Endothelial cell of umbilical vein (primary cell): ENCODE measurements around the gene FBXO8. TPM values are rescaled to one million over a fixed set of nuclear protein-coding genes. Genes with fewer than 3 reads are reported as not detected.

Experiments
- BruUV-seq: library from RNA; stranded (reverse); fragments of 400-500 nt; replicated peaks from 2 replicates; lab custom pipeline; 2021; lab: Mats Ljungman, UMichigan
- CTCF ChIA-PET: fragments of 300-600, 350-600 bp; sonication (Branson Sonifier 250); formaldehyde crosslinking; loops from one replicate; lab custom pipeline; 2021; ENCODE audit warnings: antibody characterized with exemption, inconsistent platforms; lab: Charles Lee
- POLR2A ChIA-PET: fragments of 300-600, 350-600 bp; sonication (Branson Sonifier 250); formaldehyde crosslinking; loops from one replicate; lab custom pipeline; 2021; ENCODE audit warnings: antibody characterized with exemption, inconsistent platforms; lab: Charles Lee
- DNase-seq: peaks from one replicate; pipeline ENCODE4 v3.0.0-alpha.2; 2011; ENCODE audit warnings: low read depth, low spot score
- FAIRE-seq: peaks from 2 replicates; lab custom pipeline; 2011; peaks lifted over from hg19 to GRCh38; lab: Jason Lieb, UNC
- H2AFZ ChIP-seq: 2 replicates; pipeline ENCODE4 v1.6.0; 2012; ENCODE audit warnings: low read depth, low read length, control low read depth, inconsistent platforms
- H3K27ac ChIP-seq: 2 replicates; pipeline ENCODE4 v1.5.1; 2011; ENCODE audit warnings: low read depth, mild to moderate bottlenecking, control low read depth, low read length, moderate library complexity; ENCODE audit not compliant: insufficient read depth
- H3K27me3 ChIP-seq, 2 experiments: 2 replicates each; pipeline versions ENCODE4 v1.6.0 to v1.6.1; 2011; ENCODE audit warnings: low read length in 2 of 2, mixed read lengths in 1 of 2; ENCODE audit not compliant: control insufficient read depth in 2 of 2, insufficient read depth in 2 of 2
- H3K36me3 ChIP-seq, 2 experiments: 2 replicates in 1 of 2; 3 replicates in 1 of 2; pipeline ENCODE4 v1.5.1; 2011; ENCODE audit warnings: low read length in 2 of 2, mild to moderate bottlenecking in 1 of 2, moderate library complexity in 1 of 2; ENCODE audit not compliant: control insufficient read depth in 2 of 2, insufficient read depth in 2 of 2; ENCODE audit errors: extremely low read depth in 1 of 2
- H3K4me1 ChIP-seq: 3 replicates; pipeline ENCODE4 v1.5.1; 2011; ENCODE audit warnings: mild to moderate bottlenecking, low read length; ENCODE audit not compliant: control insufficient read depth, insufficient read depth; ENCODE audit errors: extremely low read depth
- H3K4me2 ChIP-seq: 2 replicates; pipeline ENCODE4 v1.6.1; 2011; ENCODE audit warnings: low read length, control low read depth, mixed read lengths; ENCODE audit not compliant: insufficient read depth
- H3K4me3 ChIP-seq, 3 experiments: fragments of 200-600 bp in 1 of 3; sonication (generic), shearing (Covaris generic) in 1 of 3; replicated peaks in 1 of 3; 2 replicates each; pipeline ENCODE4 v1.5.1; 2011 to 2016; ENCODE audit warnings: control low read depth in 3 of 3, low read length in 3 of 3, mild to moderate bottlenecking in 2 of 3, inconsistent platforms in 1 of 3, low read depth in 1 of 3, moderate library complexity in 1 of 3; ENCODE audit not compliant: insufficient read depth in 1 of 3
- H3K79me2 ChIP-seq: 2 replicates; pipeline ENCODE4 v1.6.0; 2012; ENCODE audit warnings: low read length, inconsistent platforms; ENCODE audit not compliant: control insufficient read depth, insufficient read depth
- H3K9ac ChIP-seq: replicated peaks from 2 replicates; pipeline ENCODE3; 2011; ENCODE audit warnings: low read length, control low read depth; ENCODE audit not compliant: insufficient read depth; ENCODE audit errors: extremely low read depth
- H3K9me1 ChIP-seq: replicated peaks from 3 replicates; pipeline ENCODE4 v1.6.0; 2011; ENCODE audit warnings: mild to moderate bottlenecking, low read length; ENCODE audit not compliant: control insufficient read depth, insufficient read depth; ENCODE audit errors: extremely low read depth
- H3K9me3 ChIP-seq: replicated peaks from 2 replicates; pipeline ENCODE4 v1.5.1; 2012; ENCODE audit warnings: low read length, inconsistent platforms; ENCODE audit not compliant: control insufficient read depth, insufficient read depth
- H4K20me1 ChIP-seq: replicated peaks from 2 replicates; pipeline ENCODE3; 2011; ENCODE audit warnings: mild to moderate bottlenecking, low read length; ENCODE audit not compliant: control insufficient read depth, insufficient read depth; ENCODE audit errors: extremely low read depth
- CTCF ChIP-seq, 2 donors: IDR thresholded peaks; 1 replicate in 1 of 2; 2 replicates in 1 of 2; pipeline ENCODE4 v1.5.1; 2011; ENCODE audit warnings: low read length in 2 of 2, mild to moderate bottlenecking in 2 of 2, moderate library complexity in 2 of 2, control low read depth in 1 of 2, inconsistent platforms in 1 of 2, low read depth in 1 of 2; ENCODE audit not compliant: insufficient read depth in 1 of 2; ENCODE audit errors: extremely low read depth in 1 of 2
- EZH2 ChIP-seq: IDR thresholded peaks from 2 replicates; pipeline ENCODE4 v1.6.1; 2012; ENCODE audit warnings: borderline replicate concordance, low read depth, mild to moderate bottlenecking, moderate library complexity, low read length, inconsistent platforms; ENCODE audit not compliant: severe bottlenecking
- FOS ChIP-seq: IDR thresholded peaks from 2 replicates; pipeline ENCODE4 v1.6.1; 2011; ENCODE audit warnings: mild to moderate bottlenecking, low read length, moderate library complexity, borderline replicate concordance; ENCODE audit not compliant: insufficient read depth
- GATA2 ChIP-seq: IDR thresholded peaks from 2 replicates; pipeline ENCODE4 v1.7.0; 2011; ENCODE audit warnings: low read depth, mild to moderate bottlenecking, moderate library complexity, mixed read lengths, low read length; ENCODE audit not compliant: insufficient read length, insufficient read depth
- JUN ChIP-seq: IDR thresholded peaks from 2 replicates; pipeline ENCODE4 v1.6.1; 2011; ENCODE audit warnings: borderline replicate concordance, low read depth; ENCODE audit not compliant: insufficient read length, insufficient read depth
- MAX ChIP-seq: IDR thresholded peaks from 2 replicates; pipeline ENCODE4 v1.6.1; 2011; ENCODE audit not compliant: insufficient read depth, insufficient read length
- MYC ChIP-seq: IDR thresholded peaks from one replicate; pipeline ENCODE4 v1.6.1; 2011; ENCODE audit warnings: mild to moderate bottlenecking, low read depth, low read length
- POLR2A ChIP-seq: IDR thresholded peaks from 2 replicates; pipeline ENCODE4 v1.6.1; 2012; ENCODE audit warnings: low read depth, mild to moderate bottlenecking, control low read depth, low read length
- POLR2AphosphoS5 ChIP-seq: IDR thresholded peaks from 2 replicates; pipeline ENCODE4 v1.6.1; 2012; ENCODE audit warnings: low read depth, mild to moderate bottlenecking, control low read depth, low read length, moderate library complexity; ENCODE audit not compliant: insufficient read depth
- dilution Hi-C: fragments of 300-500 bp; cut with MboI; formaldehyde crosslinking; loops from one replicate; pipeline ENCODE4 v1.15.0; 2019; ENCODE audit warnings: low sequenced_read_pairs; ENCODE audit not compliant: extremely low pct_ligation_motif_present
- intact Hi-C: fragments of 100-400 bp; cut with micrococcal nuclease; formaldehyde crosslinking; loops from one replicate; pipeline ENCODE4 v1.10.0; 2022
- polyA plus RNA-seq, 4 experiments: library from polyadenylated mRNA; depleted of rRNA in 3 of 4; stranded (reverse) in 3 of 4; unstranded in 1 of 4; fragments of >200 nt; gene quantifications; 2 replicates each; pipeline versions ENCODE4 v1.2.1 to v1.2.3, GENCODE V29; 2011 to 2012; ENCODE audit warnings: missing spikeins in 1 of 4
- total RNA-seq: library from RNA; stranded (reverse); gene quantifications from 2 replicates; pipeline ENCODE4 v1.2.3, GENCODE V29; 2021

FBXO8 gene
- total and polyA plus RNA-seq, 2 donors (not counting 3 experiments of a cell fraction or from before 2014, with no cell fraction given) = 9.9 to 14.5 TPM

- no peaks in the 10 kb centered on the region for H3K4me1 ChIP-seq
- no TSS peak for BruUV-seq
- H4K20me1 ChIP-seq = no peaks in the 10 kb centered on the region
- H3K79me2 ChIP-seq = no peaks in the 10 kb centered on the region
- H3K4me3 ChIP-seq = no peak overlapping the region
- no peaks in the 10 kb centered on the region for H3K36me3 ChIP-seq
- H3K9me3 ChIP-seq = no peaks in the 10 kb centered on the region
- intact Hi-C loops (no loop called here), dilution Hi-C loops (no loop called here)
- TF ChIP-seq EZH2 (no peak), JUN (no peak), POLR2AphosphoS5 (no peak), FOS (no peak), MAX (no peak), CTCF (IDR thresholded peaks at IDR 0.05; ENCODE audit: extremely low read depth in 1 of 2, insufficient read depth in 1 of 2, low read depth in 1 of 2, low read length in 2 of 2) (no peak), GATA2 (no peak), MYC (no peak), POLR2A (no peak)
- no peak overlapping the region for H3K9ac ChIP-seq
- H3K4me2 ChIP-seq = no peak overlapping the region
- CTCF ChIA-PET = interaction anchor here (0.9 kb wide), 1 partner anchor 9 kb away, joined by 3 read pairs; no protein-coding TSS in a partner anchor
- no peak overlapping the region for H3K27ac ChIP-seq
- POLR2A ChIA-PET = no interaction called here
- DNase-seq = no peak
- no peaks in the 10 kb centered on the region for H3K9me1 ChIP-seq
- FAIRE-seq = no peak
- no peak overlapping the region for H2AFZ ChIP-seq
- no peaks in the 10 kb centered on the region for H3K27me3 ChIP-seq
These were observed 17.6 kb downstream of the FBXO8 start for GRCh38 chr4:174265916-174266315.
